Measurements from ENCODE around the gene ENO1. TPM values are rescaled to one million over a fixed set of nuclear protein-coding genes. Genes with fewer than 3 reads are reported as not detected.
"Not testable (repeated sequence)": the region's sequence is repeated elsewhere in the genome, so short reads cannot be mapped to it uniquely, and the experiment has no call there.

Gene ENO1
- total RNA-seq (3,076 and 4,542 TPM in 2 replicates), polyA plus RNA-seq (4,459 and 4,945 TPM in 2 replicates)

GRCh38 chr1:8878448-8878697, at the start of gene ENO1:
TSS of gene ENO1 (minus strand) at chr1:8878686. CDS start at chr1:8874908, 3,778 bp downstream.
- Histone ChIP-seq H3K36me3 (peaks cover 27% of the 10 kb centered on the region), H3K4me1 (ENCODE audit: low read depth) (peaks cover 52% of the 10 kb centered on the region), H3K27ac (peak within 1 kb of the TSS; percentile 96), H3K9me3 (ENCODE audit: low read depth) (no peaks in the 10 kb centered on the region), H3K4me3 (peak within 1 kb of the TSS; percentile 89), H3K27me3 (no peaks in the 10 kb centered on the region)
- DNase-seq (ENCODE audit: low read depth in 1 of 2, low spot score in 1 of 2), result no peak
- TF ChIP-seq, protein P1, sequence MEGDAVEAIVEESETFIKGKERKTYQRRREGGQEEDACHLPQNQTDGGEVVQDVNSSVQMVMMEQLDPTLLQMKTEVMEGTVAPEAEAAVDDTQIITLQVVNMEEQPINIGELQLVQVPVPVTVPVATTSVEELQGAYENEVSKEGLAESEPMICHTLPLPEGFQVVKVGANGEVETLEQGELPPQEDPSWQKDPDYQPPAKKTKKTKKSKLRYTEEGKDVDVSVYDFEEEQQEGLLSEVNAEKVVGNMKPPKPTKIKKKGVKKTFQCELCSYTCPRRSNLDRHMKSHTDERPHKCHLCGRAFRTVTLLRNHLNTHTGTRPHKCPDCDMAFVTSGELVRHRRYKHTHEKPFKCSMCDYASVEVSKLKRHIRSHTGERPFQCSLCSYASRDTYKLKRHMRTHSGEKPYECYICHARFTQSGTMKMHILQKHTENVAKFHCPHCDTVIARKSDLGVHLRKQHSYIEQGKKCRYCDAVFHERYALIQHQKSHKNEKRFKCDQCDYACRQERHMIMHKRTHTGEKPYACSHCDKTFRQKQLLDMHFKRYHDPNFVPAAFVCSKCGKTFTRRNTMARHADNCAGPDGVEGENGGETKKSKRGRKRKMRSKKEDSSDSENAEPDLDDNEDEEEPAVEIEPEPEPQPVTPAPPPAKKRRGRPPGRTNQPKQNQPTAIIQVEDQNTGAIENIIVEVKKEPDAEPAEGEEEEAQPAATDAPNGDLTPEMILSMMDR (IDR thresholded peaks at IDR 0.05; ENCODE audit: low read depth, low read length), result no peak

DNA sequence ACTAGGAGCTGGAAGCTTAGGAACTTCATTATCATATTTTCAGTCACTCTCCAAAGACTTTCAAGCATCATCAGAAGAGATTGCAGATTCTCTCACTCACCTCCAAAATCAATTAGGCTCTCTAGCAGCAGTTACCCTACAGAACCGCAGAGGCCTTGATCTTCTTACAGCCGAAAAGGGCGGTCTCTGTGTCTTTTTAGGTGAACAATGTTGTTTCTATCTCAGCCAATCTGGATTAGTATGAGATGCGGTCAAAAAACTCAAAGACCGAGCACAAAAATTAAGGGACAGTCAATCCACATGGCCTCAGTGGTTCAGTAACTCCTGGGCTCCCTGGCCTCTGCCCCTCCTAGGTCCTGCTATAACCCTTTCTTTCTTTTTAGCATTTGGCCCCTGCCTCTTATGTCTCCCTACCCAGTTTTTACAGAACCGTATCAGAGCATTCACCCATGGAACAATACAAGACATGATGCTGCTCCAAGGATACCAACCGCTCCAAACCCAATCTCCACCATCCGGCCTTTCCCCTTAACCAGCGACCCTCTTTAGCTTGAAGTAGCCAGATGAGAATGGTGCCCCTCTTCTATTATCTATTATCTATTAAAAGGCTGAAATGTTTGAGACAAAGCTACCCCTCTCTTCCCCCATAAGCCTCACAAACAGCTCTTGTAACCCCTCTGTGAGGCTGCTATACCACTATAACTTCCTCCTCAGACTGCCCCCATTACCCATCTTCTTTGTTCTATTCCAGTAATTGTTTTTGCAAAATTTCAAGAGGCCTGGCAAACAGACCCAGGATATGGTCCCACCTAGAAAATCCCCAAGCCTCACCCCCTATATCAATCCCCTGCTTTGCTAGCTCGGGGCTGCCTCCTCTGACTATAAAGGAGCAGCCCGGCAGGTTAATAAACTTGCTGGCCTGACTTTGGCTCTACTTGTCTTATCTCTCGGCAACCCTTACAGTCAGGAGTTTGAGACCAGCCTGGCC, 48.5 kb upstream of the ENO1 start:
- Histone ChIP-seq H3K4me1 (ENCODE audit: low read depth) (no peaks in the 10 kb centered on the region), H3K9me3 (ENCODE audit: low read depth) (no peaks in the 10 kb centered on the region), H3K27me3 (no peaks in the 10 kb centered on the region), H3K4me3 (no peak overlapping the region), H3K27ac (no peak overlapping the region), H3K36me3 (no peaks in the 10 kb centered on the region)
- DNase-seq (ENCODE audit: low read depth in 1 of 2, low spot score in 1 of 2), result no peak
- TF ChIP-seq, protein P1 (IDR thresholded peaks at IDR 0.05; ENCODE audit: low read depth, low read length), result no peak

DNA sequence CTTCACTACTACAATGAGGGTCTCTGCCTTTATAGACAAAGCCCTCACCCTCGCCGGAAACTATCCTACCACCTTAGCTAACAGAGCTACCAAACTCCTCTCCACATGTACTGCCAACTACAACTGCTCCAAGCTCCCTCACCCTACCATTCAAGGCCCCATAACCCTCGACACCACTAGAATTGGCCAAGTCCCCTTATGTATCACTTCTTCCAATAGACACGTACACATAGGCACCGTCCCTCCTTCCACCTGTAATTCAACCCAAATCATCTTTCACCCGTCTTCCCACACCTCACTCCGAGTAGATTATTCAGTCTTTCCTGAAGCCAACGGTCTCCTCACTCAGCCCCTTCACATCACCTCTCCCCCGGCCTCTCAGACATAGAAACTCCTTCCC, 47.5 kb upstream of the ENO1 start:
- TF ChIP-seq, protein P1 (IDR thresholded peaks at IDR 0.05; ENCODE audit: low read depth, low read length), result no peak
- H3K36me3 ChIP-seq, result no peaks in the 10 kb centered on the region
- H3K27ac ChIP-seq, result no peak overlapping the region
- no peak for DNase-seq (ENCODE audit: low read depth in 1 of 2, low spot score in 1 of 2)
- no peaks in the 10 kb centered on the region for H3K4me1 ChIP-seq (ENCODE audit: low read depth)
- no peaks in the 10 kb centered on the region for H3K27me3 ChIP-seq
- H3K4me3 ChIP-seq, result no peak overlapping the region
- H3K9me3 ChIP-seq (ENCODE audit: low read depth), result no peaks in the 10 kb centered on the region

GRCh38 chr1:8925406-8925805, 46.9 kb upstream of the ENO1 start:
- no peaks in the 10 kb centered on the region for H3K4me1 ChIP-seq (ENCODE audit: low read depth)
- H3K4me3 ChIP-seq, result no peak overlapping the region
- no peak overlapping the region for H3K27ac ChIP-seq

DNA sequence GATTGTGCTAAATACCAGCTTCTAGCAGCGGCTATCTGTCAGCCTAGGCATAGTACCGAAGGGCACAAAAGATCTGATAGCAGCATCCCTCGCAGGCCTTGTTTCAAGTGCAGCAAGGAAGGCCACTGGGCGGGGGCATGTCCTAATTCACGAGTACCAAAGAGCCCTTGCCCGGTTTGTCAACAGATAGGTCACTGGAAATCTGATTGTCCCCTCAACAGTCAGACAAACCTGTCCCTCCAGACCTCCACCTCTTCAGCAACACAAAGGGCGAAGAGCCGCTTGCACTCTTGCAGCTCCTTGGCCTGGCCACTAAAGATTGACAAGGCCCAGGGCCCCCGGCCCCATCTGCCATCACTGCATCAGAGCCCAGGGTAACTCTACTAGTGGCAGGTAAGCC, 44.5 kb upstream of the ENO1 start:
- H3K4me3 ChIP-seq, result no peak overlapping the region
- H3K36me3 ChIP-seq, result no peaks in the 10 kb centered on the region
- H3K27ac ChIP-seq, result no peak overlapping the region
- H3K9me3 ChIP-seq (ENCODE audit: low read depth), result no peaks in the 10 kb centered on the region
- H3K27me3 ChIP-seq, result no peaks in the 10 kb centered on the region
- DNase-seq (ENCODE audit: low read depth in 1 of 2, low spot score in 1 of 2), result no peak
- no peaks in the 10 kb centered on the region for H3K4me1 ChIP-seq (ENCODE audit: low read depth)
- TF ChIP-seq, protein P1 (IDR thresholded peaks at IDR 0.05; ENCODE audit: low read depth, low read length), result no peak

More at GRCh38 chr1:8925406-8925805, 46.9 kb upstream of the ENO1 start:
- TF ChIP-seq, protein P1 (IDR thresholded peaks at IDR 0.05; ENCODE audit: low read depth, low read length), result no peak
- Histone ChIP-seq H3K36me3 (no peaks in the 10 kb centered on the region), H3K27me3 (no peaks in the 10 kb centered on the region), H3K9me3 (ENCODE audit: low read depth) (no peaks in the 10 kb centered on the region)
- DNase-seq (ENCODE audit: low read depth in 1 of 2, low spot score in 1 of 2), result no peak

GRCh38 chr1:8917536-8917935, 39.0 kb upstream of the ENO1 start:
- H3K4me1 ChIP-seq (ENCODE audit: low read depth); H3K27me3 ChIP-seq; H3K36me3 ChIP-seq; H3K4me3 ChIP-seq; DNase-seq (ENCODE audit: low read depth in 1 of 2, low spot score in 1 of 2); H3K27ac ChIP-seq; H3K9me3 ChIP-seq (ENCODE audit: low read depth): not testable (repeated sequence)
